ENCODE measurements around the gene FHIT. TPM values are rescaled to one million over a fixed set of nuclear protein-coding genes. Genes with fewer than 3 reads are reported as not detected.

Gene FHIT
- total and polyA plus RNA-seq, 10 of the 15 experiments (the other 5 are each of a cell fraction or from before 2014, with no cell fraction given) = 4.2 to 14.9 (median 9.4) TPM

DNA sequence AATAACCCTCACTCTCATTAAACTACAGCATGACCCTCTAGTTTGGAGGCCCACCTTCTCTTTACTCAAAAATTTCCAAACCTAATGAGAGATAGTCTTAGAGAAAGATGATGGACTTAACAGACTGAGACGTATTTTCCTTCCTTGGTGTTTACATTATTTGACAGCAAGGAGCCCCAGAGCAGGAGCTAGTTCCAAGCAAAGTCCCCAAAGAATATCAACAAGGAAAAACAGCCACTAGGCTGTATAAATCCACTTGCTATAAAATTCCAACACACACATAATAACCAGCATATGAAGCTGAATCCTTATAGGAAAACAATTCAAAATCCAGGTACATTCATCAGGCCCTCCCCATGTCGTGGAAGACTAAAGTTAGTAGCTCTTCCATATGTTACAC, 660.0 kb downstream of the FHIT start:
- CTCF ChIA-PET = no interaction called here
- no peak overlapping the region for H3K27ac ChIP-seq (ENCODE audit: control insufficient read depth, insufficient read depth)
- no peak overlapping the region for H3K4me2 ChIP-seq (ENCODE audit: control insufficient read depth, insufficient read depth)
- no peak overlapping the region for H3K4me3 ChIP-seq
- no peaks in the 10 kb centered on the region for H3K27me3 ChIP-seq (replicated peaks in 1 of 2; ENCODE audit: control insufficient read depth in 2 of 2, insufficient read depth in 2 of 2, low read length in 1 of 2)
- H3K36me3 ChIP-seq (ENCODE audit: control insufficient read depth in 2 of 2, insufficient read depth in 2 of 2, low read length in 1 of 2) = no peaks in the 10 kb centered on the region
- SMC1A ChIA-PET (ENCODE audit: uncharacterized antibody, unreplicated experiment) = interaction anchor here (1.1 kb wide), 1 partner anchor 514 kb away, joined by 3 read pairs; no protein-coding TSS in a partner anchor
- H3K9me3 ChIP-seq (replicated peaks; ENCODE audit: control insufficient read depth, insufficient read depth, low read length) = no peaks in the 10 kb centered on the region
- WGBS (ENCODE audit: insufficient coverage, insufficient replicate concordance, low lambda C conversion rate, missing lambda C conversion rate) = 0% methylated on average over 2 of the region's 2 CpGs
- TF ChIP-seq TCF7 (IDR thresholded peaks at IDR 0.05; ENCODE audit: borderline replicate concordance) (no peak), ESRRA (IDR thresholded peaks at IDR 0.05; ENCODE audit: low read length) (no peak), CBX5 (IDR thresholded peaks at IDR 0.05; ENCODE audit: low read depth) (no peak), POU2F2 (IDR thresholded peaks at IDR 0.05; ENCODE audit: borderline replicate concordance, low read depth, low read length) (no peak), CBFB (IDR thresholded peaks at IDR 0.05; ENCODE audit: low read depth) (no peak), RB1 (IDR thresholded peaks at IDR 0.05; ENCODE audit: borderline replicate concordance) (no peak), NBN (IDR thresholded peaks at IDR 0.05) (no peak), TARDBP (IDR thresholded peaks at IDR 0.05; ENCODE audit: borderline replicate concordance) (no peak), CREM (IDR thresholded peaks at IDR 0.05; ENCODE audit: low read depth) (no peak), HCFC1 (IDR thresholded peaks at IDR 0.05; ENCODE audit: low read length) (no peak), IKZF2 (IDR thresholded peaks at IDR 0.05) (no peak)
- TF ChIP-seq, protein P1, sequence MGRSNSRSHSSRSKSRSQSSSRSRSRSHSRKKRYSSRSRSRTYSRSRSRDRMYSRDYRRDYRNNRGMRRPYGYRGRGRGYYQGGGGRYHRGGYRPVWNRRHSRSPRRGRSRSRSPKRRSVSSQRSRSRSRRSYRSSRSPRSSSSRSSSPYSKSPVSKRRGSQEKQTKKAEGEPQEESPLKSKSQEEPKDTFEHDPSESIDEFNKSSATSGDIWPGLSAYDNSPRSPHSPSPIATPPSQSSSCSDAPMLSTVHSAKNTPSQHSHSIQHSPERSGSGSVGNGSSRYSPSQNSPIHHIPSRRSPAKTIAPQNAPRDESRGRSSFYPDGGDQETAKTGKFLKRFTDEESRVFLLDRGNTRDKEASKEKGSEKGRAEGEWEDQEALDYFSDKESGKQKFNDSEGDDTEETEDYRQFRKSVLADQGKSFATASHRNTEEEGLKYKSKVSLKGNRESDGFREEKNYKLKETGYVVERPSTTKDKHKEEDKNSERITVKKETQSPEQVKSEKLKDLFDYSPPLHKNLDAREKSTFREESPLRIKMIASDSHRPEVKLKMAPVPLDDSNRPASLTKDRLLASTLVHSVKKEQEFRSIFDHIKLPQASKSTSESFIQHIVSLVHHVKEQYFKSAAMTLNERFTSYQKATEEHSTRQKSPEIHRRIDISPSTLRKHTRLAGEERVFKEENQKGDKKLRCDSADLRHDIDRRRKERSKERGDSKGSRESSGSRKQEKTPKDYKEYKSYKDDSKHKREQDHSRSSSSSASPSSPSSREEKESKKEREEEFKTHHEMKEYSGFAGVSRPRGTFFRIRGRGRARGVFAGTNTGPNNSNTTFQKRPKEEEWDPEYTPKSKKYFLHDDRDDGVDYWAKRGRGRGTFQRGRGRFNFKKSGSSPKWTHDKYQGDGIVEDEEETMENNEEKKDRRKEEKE (IDR thresholded peaks at IDR 0.05) = no peak
- POLR2A ChIA-PET = no interaction called here
- intact Hi-C loops (cut with micrococcal nuclease; ENCODE audit: unreplicated experiment) = no loop called here
- no peaks in the 10 kb centered on the region for H3K79me2 ChIP-seq (ENCODE audit: control insufficient read depth, insufficient read depth, low read length)
- FAIRE-seq (no peak), ATAC-seq (no peak), DNase-seq (ENCODE audit: low read depth, low spot score) (no peak)
- no TSS peak for BruUV-seq (replicated peaks)
- RAD21 ChIA-PET (ENCODE audit: unreplicated experiment) = no interaction called here
- no peaks in the 10 kb centered on the region for H4K20me1 ChIP-seq (ENCODE audit: control insufficient read depth, insufficient read depth)
- in situ Hi-C loops (cut with MboI) = no loop called here
- H2AFZ ChIP-seq (ENCODE audit: control insufficient read depth, low read depth, low read length) = no peak overlapping the region
- no peak overlapping the region for H3K9ac ChIP-seq (ENCODE audit: control insufficient read depth, insufficient read depth, low read length)
- H3K4me1 ChIP-seq (ENCODE audit: control insufficient read depth, insufficient read depth, low read length) = no peaks in the 10 kb centered on the region
